PC-9 (cell line): ENCODE data around the gene FOXN4.

ENCODE experiments used
- CTCF ChIP-seq: fragments of 200-600 bp; sonication (generic); conservative IDR thresholded peaks from 2 replicates; pipeline ENCODE4 v1.6.1; 2017; ENCODE audit warnings: mixed run types, antibody characterized with exemption, mild to moderate bottlenecking, moderate library complexity
- EZH2 ChIP-seq: fragments of 200-600 bp; sonication (generic); IDR thresholded peaks from 2 replicates; pipeline ENCODE4 v1.8.0; 2017; ENCODE audit warnings: antibody characterized with exemption, low read depth

- TF ChIP-seq CTCF = no peak
- no peak for TF ChIP-seq EZH2
Observed at GRCh38 chr12:109261087-109261486, 48.0 kb downstream of the FOXN4 start.
